ENCODE results near the gene AFF4.

Gene AFF4

DNA sequence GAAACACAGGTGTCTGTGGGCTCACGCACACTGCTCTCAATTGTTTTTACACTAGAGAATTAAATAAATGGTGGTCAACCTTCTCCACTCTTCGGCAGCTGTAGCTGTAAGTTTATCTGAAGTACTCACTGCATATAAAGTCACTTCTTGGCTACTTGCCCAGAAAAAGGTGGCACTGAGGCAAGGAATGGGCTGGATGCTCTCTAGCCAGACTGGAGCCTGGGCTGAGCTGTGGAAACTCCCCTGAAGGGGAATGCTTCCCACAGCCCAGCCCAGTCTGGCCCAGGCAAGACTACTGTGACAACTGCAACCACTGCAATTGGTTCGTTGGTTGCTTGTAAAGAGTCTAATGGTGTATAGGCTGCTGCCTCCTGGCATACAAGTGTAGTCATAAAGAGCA is 85.5 kb downstream of the AFF4 start:
- TF ChIP-seq, protein P1, sequence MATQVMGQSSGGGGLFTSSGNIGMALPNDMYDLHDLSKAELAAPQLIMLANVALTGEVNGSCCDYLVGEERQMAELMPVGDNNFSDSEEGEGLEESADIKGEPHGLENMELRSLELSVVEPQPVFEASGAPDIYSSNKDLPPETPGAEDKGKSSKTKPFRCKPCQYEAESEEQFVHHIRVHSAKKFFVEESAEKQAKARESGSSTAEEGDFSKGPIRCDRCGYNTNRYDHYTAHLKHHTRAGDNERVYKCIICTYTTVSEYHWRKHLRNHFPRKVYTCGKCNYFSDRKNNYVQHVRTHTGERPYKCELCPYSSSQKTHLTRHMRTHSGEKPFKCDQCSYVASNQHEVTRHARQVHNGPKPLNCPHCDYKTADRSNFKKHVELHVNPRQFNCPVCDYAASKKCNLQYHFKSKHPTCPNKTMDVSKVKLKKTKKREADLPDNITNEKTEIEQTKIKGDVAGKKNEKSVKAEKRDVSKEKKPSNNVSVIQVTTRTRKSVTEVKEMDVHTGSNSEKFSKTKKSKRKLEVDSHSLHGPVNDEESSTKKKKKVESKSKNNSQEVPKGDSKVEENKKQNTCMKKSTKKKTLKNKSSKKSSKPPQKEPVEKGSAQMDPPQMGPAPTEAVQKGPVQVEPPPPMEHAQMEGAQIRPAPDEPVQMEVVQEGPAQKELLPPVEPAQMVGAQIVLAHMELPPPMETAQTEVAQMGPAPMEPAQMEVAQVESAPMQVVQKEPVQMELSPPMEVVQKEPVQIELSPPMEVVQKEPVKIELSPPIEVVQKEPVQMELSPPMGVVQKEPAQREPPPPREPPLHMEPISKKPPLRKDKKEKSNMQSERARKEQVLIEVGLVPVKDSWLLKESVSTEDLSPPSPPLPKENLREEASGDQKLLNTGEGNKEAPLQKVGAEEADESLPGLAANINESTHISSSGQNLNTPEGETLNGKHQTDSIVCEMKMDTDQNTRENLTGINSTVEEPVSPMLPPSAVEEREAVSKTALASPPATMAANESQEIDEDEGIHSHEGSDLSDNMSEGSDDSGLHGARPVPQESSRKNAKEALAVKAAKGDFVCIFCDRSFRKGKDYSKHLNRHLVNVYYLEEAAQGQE (IDR thresholded peaks at IDR 0.05; ENCODE audit: insufficient read depth in 1 of 2, low read depth in 2 of 2, low read length in 2 of 2), result no peak
- no peak for TF ChIP-seq TAF1 (IDR thresholded peaks at IDR 0.05; ENCODE audit: borderline replicate concordance, insufficient read depth, low read length)

DNA sequence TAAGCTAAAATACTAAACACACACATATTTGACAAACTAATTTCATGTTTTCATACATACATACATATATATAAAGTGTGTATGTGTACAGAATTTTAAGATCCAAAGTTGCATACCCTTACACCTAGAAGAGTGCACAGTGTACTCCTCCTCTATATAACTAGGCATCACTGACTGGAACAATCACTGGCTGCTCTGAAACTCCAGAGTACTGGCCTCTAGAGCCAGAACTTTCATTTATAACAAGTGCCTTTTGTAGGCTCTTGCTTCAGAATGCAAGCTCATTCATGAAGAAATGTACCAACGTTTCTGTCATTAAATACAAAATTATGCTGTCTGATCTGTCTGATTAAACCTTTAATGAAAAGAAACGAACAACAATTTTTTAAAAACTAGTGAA is 86.0 kb downstream of the AFF4 start:
- TF ChIP-seq POLR2AphosphoS5 (IDR thresholded peaks at IDR 0.05; ENCODE audit: low read depth, low read length), result no peak

DNA sequence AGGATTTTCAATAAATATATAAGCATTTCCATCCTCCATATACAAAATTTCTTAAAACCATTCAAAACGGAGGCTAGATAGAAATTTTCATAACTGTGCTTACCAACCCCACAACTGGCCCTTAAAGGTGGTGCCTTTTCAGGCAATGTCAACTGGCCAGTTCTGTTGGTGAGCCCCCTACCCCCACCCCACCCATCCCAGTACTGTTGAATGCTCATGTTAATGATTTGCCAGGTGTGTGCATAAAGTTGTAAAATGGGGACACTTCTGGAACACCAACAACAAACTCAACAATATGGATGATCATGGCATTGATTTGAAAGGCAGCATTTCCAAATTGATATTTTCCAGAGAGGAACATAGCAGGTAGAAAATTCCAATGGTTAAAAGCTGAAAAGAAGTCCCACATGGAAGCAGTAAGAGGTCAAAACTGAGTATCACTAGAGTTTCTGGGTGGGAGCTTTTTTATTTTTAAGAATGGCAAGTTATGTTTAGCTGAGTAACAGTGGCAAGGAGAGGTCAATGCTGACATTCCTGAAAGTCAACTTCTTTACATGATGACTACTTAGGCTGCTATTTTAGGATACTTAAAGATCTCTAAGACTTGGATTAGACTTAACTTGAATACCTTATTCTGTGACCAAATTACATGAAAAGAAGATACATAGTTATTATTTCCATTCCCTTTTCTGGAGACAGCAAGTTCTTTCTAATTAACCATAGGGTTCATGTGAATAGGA is 87.2 kb downstream of the AFF4 start:
- TF ChIP-seq FOXP2 (optimal IDR thresholded peaks at IDR 0.05; ENCODE audit: borderline replicate concordance, extremely low read depth, extremely low read length, insufficient read depth) (no peak), SIN3A (IDR thresholded peaks at IDR 0.05; ENCODE audit: borderline replicate concordance, insufficient read depth, low read length) (no peak), TAF1 (IDR thresholded peaks at IDR 0.05; ENCODE audit: borderline replicate concordance, insufficient read depth, low read length) (no peak), POLR2AphosphoS5 (IDR thresholded peaks at IDR 0.05; ENCODE audit: low read depth, low read length) (no peak)
- TF ChIP-seq, protein P1 (IDR thresholded peaks at IDR 0.05; ENCODE audit: insufficient read depth in 1 of 2, low read depth in 2 of 2, low read length in 2 of 2), result no peak

DNA sequence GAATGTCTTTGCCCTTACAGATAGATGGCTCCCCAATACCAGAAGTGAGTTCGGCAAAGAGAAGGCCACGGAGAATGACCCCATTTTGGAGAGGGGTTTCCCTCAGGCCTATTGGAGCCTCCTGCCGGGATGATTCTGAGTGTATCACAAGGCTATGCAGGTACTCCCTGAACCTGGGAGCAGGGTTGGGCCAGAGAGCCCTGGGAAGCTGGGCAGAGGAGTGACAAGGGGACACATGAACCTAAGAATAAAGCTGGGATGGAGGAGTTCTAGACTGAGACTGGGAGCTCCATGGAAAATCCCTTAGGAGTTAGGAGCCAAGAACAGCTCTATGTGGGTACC is 89.5 kb downstream of the AFF4 start:
- TF ChIP-seq SIN3A (IDR thresholded peaks at IDR 0.05; ENCODE audit: borderline replicate concordance, insufficient read depth, low read length), result no peak
- TF ChIP-seq TAF1 (IDR thresholded peaks at IDR 0.05; ENCODE audit: borderline replicate concordance, insufficient read depth, low read length), result no peak
- no peak for TF ChIP-seq POLR2AphosphoS5 (IDR thresholded peaks at IDR 0.05; ENCODE audit: low read depth, low read length)
- TF ChIP-seq, protein P1 (IDR thresholded peaks at IDR 0.05; ENCODE audit: insufficient read depth in 1 of 2, low read depth in 2 of 2, low read length in 2 of 2), result no peak
- no peak for TF ChIP-seq FOXP2 (optimal IDR thresholded peaks at IDR 0.05; ENCODE audit: borderline replicate concordance, extremely low read depth, extremely low read length, insufficient read depth)

DNA sequence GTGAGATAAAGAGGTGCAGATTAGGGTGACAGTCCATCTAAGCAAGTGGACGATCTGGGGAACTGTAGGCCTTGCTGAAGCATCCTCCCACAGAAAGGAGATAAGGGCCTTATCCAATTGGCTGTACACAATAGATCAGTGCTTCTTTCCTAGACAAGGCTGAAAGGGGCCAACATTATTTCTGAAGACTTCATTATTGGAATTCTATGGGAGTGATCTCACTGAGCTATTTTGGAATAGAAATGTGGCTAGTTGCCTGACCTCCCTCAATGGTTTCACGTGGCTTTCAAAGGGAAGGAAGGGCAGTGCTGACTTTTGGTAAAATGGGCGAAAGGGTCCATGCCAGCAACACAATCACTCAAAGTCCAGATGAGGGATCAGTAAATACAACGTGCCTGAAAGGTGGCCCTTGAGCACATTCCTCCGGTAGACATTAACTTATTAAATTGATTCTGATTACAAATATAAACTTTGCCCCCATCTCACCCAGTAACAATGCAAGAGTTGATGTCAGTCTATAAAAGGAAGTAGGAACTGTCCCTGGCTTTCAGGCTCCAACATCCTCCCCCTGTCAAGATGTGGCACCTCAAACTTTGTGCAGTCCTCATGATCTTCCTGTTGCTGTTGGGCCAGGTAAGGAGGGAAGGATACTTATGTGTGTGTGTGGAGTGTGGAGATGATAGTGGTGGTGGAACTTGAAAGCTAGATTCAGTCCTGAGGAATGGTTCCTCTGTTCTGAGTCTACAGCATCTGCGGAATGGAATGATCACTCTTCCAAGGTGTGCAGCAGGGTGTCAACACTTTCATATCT is 90.1 kb downstream of the AFF4 start, which contains the start of gene LEAP2:
LEAP2 (plus strand) TSS at position 550 of the 811 bp plus-strand sequence; CDS start at position 577, 27 bp downstream.
- no peak for TF ChIP-seq SIN3A (IDR thresholded peaks at IDR 0.05; ENCODE audit: borderline replicate concordance, insufficient read depth, low read length)

DNA sequence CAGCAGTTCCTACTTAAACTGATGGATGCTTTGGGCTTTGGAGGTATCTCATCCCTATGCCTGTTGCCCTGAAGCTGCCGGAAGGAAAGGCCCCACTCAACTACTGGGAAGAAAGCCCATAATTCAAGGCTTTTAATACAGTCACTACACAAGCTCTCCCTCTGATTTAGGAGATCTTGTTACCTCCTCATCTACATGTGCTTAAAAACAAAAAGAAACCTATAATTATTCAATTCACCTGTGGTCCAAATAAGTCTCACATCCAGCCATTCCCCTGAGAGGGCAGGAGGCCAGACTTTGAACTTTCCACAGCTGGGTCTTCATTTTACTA is 90.7 kb downstream of the AFF4 start:
- no peak for TF ChIP-seq SIN3A (IDR thresholded peaks at IDR 0.05; ENCODE audit: borderline replicate concordance, insufficient read depth, low read length)
- TF ChIP-seq FOXP2 (optimal IDR thresholded peaks at IDR 0.05; ENCODE audit: borderline replicate concordance, extremely low read depth, extremely low read length, insufficient read depth), result no peak
- TF ChIP-seq, protein P1 (IDR thresholded peaks at IDR 0.05; ENCODE audit: insufficient read depth in 1 of 2, low read depth in 2 of 2, low read length in 2 of 2), result no peak
- no peak for TF ChIP-seq TAF1 (IDR thresholded peaks at IDR 0.05; ENCODE audit: borderline replicate concordance, insufficient read depth, low read length)
- no peak for TF ChIP-seq POLR2AphosphoS5 (IDR thresholded peaks at IDR 0.05; ENCODE audit: low read depth, low read length)

Data from PFSK-1 (cell line).